Activated CD4-positive, alpha-beta T cell treated with anti-CD3 and anti-CD28 coated beads, Interleukin-2, Interleukin-6, amounts not matched to agents 100 ng/mL and 50 ng/mL, durations not matched to agents 16 hours and 8 hours (primary cell): Measurements from ENCODE around the gene INF2.

Experiments
- DNase-seq: peaks from one replicate; pipeline ENCODE4 v3.0.0-alpha.2; 2020

The INF2 gene

DNA sequence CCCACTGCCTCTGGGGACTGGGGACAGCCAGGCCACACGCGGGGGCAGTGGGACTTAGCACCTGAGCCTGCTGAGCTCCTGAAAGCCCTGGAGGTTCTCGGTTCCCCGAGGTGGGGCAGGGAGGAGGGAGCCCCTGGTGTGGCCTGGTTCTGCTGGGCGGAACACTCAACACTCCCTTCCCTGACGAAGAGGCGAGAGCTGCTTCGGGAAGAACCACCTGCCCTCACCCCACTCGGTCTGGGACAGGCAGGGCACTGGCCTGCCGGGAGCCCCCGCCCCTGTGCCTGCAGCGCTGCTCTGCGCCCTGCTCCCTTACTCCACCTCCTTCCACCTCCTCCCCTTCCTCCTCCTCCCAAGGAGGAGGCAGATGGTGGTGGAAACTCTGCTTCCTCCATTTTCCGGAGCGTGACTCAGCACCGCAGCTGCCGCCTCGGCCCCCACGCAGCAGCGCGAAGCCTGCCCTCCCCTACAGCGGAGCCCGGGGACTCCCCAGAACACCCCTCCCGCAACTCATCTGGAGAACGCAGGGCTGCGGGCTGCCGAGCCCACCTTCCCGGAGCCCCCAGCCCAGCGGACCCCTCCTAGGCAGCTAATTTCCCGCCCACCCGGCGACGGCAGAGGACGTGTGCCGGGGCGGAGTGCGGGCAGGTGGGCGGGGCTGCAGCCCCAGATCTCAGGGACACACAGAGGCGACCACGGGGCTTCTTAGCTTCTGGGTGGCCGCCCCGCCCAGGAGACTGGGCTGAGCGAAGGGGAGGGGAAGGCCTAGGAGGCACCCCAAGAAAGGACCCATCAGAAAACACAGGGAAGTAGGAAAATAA lies 11.7 kb upstream of the INF2 start:
- peak; percentile 79 for DNase-seq

DNA sequence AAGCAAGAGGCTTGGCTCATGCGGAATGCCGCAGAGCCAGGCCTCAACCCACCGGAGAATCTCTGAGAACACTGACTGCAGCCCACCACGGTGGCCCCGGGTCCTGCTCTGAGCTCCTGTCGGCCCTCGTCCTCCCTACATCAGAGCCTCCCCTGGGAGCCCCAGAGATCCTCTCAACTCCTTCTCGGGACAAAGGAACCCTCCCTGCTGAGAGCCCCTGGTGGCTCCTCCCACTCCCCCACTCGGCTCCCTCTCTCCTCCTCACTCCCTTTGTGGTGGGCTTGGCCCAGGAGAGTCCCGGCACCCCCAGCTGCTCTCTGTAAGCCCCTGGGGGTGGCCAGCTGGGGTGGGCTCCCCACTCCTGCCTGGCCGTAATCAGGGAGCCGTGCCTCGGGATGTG lies 11.1 kb upstream of the INF2 start:
- DNase-seq: no peak

DNA sequence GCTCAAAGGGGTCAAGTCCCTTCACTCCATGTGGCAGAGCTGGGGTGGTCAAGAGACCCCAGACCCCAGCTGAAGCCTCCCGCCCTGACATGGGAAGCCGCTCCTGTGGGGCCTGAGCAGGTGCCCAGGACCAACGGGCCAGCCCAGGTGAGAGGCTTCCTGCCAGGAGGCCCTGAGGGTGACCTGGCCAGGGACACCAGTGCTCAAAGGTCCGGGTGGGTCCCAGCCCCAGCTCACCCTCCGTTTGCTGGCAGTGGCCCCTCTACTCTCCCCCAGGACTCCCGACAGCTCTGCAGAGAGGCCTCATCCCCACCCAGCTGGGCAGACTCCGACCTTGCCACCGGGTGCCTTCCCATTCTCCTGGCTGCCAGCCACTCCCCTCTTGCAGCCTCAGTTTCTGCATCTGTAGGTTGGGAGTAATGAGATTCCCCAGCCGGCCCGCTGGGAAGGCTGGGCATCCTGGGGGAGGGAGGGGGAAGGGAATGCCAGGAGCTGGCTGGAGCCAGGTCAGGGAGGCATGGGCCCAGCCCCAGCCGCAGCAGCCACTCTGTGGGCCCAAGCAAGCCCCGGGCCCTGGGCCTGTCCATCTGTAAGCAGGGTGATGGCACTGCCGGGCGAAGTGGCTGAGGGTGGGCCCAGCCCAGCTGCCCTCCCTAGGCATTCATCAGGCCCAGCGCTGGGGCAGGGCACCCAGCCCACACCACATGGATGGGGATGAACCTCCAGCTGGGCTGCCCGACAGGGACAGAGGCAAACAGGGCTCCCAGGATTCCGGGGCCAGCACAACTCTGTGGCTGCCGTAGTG lies 10.3 kb upstream of the INF2 start:
- no peak for DNase-seq

DNA sequence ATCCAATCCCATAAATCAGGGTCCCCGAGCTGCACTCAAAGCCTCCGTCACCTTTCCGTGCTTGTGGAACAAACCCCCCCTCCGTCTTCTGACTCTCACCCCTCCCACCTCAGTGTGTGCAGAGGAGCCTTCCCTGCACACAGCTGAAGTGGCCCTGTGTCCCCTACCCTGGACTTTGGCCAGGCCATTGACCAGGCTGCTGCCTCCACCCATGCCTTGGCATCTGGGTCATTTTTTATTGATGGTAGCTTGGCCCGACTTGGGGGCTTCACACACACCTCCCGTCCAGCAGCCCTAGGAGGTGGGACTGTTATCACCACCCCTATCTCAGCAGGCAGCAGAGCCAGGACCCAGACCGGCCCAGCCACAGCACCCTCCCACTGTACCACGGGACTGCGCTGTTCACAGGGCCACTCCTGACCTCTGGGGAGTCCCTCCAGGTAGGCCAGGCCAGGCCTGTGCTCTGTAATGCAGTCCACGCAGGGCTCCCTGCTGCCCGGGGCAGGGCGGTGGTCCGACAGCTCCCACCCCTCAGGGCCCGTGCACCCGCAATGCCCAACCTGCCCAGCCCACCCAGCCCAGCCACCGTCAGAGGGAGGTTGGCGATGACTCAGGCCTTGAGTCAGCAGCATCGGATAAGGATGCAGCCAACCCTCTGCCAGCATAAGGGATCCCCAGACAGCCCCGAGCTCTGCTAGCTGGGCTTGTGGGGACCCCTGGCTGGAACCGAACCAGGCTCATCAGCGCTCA lies 9.2 kb upstream of the INF2 start:
- DNase-seq: no peak

DNA sequence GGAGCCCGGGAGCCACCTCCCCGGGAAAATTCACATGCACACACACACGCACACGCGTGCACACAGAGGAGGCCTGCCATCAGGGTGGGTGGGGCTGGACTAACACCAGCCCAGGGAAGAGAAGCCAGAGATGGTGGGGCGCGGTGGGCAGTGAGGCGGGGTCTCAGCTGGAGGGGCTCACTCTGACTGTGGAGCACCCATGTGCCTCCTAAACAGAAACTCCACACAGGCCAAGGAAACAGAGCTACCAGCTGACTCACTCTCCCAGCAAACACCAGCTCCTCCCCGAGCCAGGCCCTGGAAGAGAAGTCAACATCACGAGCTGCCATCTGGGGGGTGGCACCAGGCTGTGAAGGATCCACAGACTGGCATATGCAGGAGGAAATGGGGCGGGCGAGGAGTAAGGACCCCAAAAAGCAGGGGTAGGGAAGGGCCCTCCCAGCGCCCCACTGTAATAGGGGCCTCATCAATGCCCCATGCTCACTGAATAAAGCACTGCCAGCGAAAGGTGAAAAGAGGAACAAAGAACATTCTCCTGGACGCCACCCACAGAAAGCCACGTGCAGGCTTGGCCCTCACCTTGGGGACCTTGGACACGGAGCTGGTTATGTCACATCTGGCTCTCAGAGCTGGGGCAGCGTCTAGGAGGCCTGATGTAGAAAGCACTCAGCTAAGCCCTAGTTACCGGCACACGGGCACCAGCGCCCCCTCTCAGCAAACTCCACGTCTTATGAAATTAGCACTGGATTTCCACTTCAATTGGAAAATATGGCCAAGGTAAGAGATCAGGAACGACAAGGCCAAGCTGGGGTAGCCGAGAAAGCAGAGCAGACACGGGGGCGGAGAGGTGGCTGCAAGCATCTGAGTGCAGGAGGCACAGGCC lies 8.4 kb upstream of the INF2 start:
- DNase-seq: no peak

DNA sequence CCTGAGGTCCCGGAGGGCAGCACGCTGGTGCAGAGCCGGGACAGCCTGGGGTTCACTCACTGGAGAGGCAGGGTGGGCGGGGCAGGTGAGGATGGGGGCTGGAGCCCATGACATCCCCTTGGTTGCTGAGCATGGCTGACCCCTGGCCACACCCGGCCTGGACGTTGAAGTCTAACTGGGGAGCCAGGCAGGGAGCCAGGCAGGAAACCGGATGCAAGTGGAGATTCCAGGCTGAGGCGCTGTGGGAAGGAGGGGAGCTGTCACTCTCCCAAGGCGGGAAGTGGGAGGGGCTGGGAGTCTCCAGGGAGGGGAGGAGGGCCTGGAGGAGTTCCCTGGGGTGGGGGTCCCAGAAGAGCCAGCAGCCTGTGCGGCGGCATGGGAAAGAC lies 7.7 kb upstream of the INF2 start:
- no peak for DNase-seq

DNA sequence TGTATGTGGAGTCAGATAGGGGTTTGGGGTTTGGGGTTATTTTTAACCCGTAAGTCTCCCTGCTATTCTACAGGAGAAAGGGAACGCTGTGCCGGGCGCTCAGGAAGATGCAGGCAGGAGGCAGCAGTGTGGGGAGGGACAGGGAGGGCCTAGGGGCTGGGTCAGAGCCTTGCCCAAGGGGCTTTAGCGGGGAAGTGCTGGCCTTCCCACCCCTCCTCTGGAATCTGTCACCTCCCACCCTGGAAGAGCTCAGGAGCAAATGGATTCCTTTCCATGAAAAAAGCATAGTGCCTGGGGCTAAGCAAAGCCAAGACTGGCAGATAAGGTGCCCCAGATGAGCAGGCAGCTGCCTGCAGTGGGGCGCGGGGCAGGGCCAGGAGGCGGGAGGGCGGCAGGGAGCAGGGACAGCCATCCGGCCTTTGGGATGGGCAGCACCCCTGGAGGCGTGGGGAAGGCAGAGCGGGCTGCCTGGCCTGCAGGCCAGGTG lies 7.3 kb upstream of the INF2 start:
- DNase-seq: no peak

DNA sequence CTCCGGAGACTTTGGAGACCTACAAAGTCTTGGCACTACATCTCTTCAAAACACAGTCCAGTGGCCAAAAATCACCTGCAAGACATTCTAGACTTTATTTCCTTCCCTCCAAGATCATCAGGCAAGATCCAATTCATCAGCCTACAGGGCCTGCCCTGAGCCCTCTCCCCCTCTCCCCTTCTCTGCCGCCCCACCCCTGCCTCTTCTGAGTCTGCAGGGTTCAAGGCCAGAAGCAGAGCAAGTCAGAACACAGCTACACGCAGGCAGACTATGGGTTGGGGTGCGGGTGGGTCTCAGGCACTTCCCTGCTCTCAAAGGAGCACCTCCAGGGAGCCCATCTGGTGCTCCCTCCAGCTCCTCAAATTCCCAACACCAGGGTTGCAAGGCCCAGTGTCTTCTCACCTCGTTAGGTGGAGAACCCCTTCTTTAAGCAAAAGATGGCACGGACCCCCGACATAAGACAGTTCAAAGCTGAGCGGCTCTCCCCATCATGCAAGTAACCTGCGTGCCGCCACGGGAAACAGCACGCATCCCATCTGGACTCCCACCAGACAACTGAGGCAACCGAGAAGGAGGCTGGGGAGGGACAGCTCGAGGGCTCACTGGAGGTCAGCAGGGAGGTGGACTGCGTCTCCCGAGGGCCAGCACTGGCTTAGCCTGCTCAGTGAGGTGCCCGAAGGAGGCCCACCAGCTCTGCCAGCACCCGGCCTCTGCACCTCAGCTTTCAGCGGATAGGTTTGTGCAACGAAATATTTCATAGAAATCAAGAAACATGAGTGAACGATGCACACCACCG lies 5.6 kb upstream of the INF2 start:
- no peak for DNase-seq

DNA sequence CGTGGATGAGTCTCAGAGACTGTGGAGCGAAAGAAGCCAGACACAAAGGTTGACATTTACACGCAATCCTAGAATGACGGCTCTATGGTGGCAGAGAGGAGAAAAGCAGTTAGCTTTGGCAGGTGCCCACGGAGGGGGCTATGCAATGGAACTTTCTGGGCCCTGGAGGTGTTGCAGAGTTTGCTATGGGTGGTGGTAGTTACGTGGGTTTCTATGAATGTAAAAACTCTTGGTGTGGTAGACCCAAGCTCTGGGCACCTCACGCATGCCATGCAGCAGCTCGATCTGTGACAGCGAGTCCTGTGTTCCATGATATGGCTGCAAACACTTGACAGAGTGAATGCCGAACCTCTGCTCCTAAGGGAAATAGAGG lies 5.0 kb upstream of the INF2 start:
- no peak for DNase-seq

DNA sequence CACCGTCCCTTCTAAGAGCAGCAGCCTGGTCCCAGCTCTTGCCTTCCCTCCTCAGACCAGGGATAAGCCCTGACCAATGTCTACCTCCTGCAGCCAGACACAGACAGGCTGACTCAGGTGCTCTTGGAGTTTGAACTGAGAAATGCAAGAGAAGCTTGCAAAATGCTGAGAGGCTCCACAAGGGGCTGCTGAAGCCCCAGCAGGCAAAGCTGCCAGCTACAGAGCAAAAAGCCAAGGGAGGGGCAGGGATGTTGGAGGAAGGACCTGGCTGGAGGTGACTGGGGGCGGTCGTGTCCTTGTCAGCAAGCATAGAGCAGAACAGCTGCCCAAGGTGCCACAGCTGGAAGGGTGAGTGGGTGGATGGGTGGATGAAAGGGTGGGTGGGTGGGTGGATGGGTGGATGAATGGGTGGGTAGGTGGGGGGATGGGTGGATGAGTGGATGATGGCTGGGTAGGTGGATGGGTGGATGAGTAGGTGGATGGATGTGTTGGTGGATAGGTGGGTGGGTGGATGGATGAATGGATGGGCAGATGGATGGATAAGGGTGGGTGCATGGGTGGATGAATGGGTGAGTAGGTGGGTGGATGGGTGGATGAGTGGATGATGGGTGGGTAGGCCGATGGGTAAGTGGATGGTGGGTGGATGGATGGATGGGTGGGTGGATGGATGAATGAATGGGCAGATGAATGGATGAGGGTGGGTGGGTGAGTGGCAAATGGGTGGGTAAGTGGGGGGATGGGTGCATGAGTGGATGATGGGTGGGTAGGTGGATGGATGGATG lies 4.0 kb upstream of the INF2 start:
- DNase-seq: no peak

DNA sequence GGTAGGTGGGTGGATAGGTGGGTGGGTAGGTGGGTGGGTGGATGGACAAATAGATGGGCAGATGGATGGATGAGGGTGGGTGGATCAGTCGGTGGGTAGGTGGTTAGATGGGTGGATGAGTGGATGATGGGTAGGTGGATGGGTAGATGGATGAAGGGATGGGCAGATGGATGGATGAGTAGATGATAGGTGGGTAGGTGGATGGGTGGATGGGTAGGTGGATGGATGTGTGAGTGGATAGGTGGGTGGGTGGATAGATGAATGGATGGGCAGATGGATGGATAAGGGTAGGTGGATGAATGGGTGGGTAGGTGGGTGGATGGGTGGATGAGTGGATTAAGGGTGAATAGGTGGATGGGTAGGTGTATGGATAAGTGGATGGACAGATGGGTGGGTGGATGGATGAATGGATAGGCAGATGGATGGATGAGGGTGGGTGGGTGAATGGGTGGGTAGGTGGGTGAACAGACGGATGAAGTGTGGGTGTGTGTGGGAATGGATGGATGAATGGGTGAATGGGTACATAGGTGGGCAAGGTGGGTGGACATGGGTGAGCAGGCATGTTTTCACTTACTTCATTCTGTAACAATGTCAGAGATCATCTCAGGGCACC lies 3.3 kb upstream of the INF2 start:
- DNase-seq: no peak

DNA sequence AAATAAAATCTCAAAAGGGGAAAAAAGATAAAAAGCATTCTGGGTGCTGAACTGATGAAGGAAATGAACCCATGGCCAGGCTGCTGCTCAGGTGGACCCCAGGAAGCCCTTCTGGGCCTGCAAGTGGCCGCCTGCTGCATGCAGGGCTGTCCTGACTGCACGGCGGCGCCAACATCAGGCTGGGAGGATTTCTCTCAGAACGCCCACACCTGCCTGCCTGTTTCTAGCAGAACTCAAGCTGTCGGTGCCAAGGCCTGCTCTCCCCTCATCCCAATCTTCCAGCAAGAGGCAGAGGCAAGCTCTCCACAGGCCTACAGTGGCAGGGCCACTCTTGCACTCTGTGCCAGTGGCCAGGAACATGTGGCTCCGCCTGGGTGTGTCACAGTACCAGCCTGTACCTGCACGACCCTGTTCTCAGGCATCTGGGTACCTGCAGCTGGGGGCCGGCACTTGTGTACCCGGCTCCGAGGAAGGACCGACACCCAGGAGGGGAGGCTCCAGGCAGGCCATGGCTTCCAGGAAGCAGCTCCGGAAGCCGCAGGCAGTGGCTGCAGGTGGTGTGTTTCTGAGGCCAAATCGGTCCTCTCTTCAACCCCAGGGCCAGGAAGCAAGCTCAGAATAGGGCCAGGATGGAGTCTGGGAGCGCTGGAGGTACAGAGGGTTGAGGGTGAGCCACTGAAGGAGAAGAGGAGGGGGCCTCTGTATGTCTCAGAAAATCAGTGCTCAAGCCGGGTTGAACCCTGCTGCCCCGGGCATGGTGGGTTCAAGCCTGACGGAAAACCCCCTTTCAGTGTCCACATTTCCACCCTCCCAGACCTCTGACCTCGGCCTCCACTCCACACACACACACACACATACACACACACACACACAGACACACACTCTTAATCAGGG lies 2.5 kb upstream of the INF2 start:
- DNase-seq: peak; percentile 47

DNA sequence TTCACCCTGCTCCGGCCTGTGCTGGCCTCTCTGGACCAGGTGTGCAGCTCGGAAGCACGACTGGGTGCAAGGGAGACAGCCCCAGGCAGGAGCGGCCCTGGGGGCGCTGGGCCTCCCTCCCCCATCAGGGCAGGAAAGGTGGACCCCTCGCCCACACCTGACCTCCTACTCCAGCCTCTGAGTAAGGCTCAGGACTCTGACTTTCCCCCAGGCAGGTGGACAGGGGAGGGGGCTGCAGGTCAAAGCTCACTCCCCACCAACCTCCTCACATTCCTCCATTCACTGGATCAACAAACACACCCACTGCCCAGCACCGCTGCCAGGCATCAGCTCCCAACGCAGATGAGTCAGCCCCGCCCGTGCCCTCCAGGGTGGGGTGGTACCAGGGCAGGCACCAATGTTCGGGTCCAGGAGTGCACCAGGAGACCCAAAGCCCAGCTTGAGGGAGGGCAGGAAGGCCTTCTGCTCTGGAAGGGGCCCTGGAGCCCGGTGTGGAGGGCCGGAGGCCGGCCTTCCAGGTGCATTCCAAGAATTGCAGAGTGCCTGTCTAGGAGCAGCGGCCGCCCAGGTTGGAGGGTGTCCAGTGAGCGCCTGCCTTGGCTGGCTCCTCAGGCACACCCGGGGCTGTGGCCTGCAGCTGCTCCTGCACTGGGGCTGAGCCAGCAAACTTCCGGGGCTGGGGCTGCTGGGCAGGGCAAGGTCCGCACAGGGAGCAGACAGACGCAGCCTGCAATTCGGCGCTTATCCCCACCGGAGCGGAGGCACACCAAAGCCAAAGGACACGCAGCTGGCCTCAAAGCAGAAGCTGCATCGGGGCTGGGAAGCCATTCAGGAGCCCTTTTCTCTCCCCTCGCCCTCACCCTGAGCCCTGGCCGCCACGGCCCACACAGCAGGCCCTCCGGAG lies 1.6 kb upstream of the INF2 start:
- DNase-seq: no peak

DNA sequence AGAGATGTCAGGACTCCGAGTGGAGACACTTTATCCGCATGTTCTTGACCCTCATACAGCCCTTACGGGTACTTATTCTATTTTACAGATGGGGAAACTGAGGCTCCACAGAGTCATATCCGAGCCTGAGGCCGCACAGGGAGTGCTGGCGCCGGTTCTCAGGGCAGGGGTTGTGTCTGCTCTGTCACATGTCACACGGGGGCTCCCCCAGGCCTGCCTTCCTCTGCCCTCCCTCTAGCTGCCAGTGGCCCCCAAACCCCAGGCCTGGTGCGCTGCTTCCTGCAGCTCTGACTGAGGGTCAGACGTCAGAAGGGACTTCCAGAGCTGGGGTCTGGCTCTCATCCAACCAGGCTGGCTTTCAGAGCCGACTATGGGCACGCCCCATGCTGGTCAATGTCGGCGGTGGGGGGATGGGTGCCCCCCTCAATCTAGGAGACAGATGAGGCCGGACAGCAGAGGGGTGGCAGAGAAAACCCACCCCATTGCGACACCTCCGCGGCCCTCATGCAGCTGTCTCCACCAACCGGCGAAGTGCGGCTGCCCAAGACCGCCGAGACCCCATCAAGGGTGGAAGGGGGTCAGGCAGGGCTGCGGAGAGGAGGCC lies 811 bp upstream of the INF2 start:
- no peak for DNase-seq

DNA sequence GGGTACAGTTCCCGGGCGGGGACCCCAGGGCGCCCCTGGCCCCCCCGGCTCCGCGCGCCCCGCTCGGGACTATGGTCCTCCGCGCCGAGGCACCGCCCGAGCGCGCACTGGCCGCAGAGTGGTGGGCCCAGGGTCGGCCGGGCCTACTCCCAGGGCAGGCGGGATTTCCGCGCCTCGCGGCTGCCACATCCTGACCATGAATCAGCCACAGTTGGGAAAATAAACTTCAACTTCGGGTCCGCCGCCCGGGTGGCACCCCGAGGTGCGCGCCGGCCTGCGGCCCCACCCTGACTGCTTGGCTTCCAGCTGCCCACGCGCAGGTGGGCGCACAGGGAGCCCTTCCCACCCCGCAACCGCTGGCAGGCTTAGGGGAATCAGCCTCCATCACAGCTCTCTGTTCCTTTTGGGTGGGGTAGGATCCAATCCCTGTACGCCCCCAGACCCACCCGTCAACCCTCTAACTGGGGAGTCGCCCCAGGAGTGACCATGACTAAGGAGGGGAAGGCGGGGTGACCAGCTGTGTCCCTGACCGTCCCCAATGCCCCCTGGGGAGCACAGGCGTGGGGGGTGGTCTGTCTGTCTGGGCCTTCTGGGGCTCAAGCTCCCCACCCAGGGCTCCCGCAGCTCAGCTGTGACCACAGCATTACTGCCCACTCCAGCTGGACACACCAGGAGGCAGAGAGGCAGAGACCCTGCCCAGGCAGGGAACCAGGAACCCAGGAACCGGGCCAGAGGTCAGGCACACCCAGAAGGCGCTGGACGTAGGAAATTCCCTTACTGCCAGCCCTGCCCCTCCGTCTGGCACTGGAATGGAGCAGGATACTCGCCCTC lies 678 bp downstream of the INF2 start:
- no peak for DNase-seq

DNA sequence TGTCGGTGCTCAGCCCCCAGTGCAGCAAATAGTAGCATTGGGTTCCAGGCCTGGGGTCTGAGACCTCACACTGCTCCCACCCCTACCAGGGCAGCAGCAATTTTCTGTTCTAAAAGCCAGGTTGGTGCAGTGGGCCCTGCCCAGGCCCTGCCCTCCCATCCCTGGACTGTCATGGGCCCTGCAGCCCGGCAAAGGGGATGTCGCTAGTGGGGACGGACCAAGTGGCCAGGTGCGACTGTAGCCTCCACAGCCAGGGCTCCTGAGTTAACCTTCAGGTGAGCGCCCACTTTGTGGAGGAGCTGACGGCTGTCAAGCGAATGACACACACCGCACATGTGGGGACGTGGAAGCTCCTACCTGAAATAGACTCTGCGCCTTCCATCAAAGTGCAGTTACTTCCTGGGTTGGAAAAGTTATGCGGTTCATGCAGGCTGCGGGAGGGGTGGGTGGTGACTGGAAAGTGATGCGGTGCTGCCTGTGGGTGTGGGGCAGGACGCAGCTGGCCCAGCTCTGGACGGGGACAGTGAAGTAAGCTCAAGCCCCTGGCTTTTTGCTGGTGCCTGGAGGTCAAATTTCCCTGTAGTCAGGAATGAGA lies 1.5 kb downstream of the INF2 start:
- no peak for DNase-seq
